ENCODE measurements around the gene DAPK2.

GRCh38 chr15:63857461-63857856, 188.8 kb downstream of the DAPK2 start:
- TF ChIP-seq CTCF (IDR thresholded peaks at IDR 0.05) = no peak
- TF ChIP-seq POLR2A (IDR thresholded peaks at IDR 0.05) = no peak
- TF ChIP-seq POLR2AphosphoS5 (IDR thresholded peaks at IDR 0.05) = no peak
